Ascending aorta (tissue), 2 donors: ENCODE data around the gene ARHGAP26. TPM values are rescaled to one million over a fixed set of nuclear protein-coding genes. Genes with fewer than 3 reads are reported as not detected.

ENCODE experiments used
- DNase-seq, 2 donors: peaks; one replicate each; pipeline ENCODE4 v3.0.0-alpha.2; 2019; ENCODE audit warnings: low spot score in 2 of 2
- H3K27ac ChIP-seq, 2 donors: fragments of 200-600 bp; sonication (generic); one replicate each; pipeline ENCODE4 v1.5.1; 2016 to 2017; ENCODE audit warnings: mild to moderate bottlenecking in 1 of 2
- H3K27me3 ChIP-seq: fragments of 200-600 bp; sonication (generic); one replicate; pipeline ENCODE4 v1.5.1; 2017
- H3K36me3 ChIP-seq, 2 donors: fragments of 200-600 bp; sonication (generic); one replicate each; pipeline ENCODE4 v1.5.1; 2016
- H3K4me1 ChIP-seq, 2 donors: fragments of 200-600 bp; sonication (generic); one replicate each; pipeline ENCODE4 v1.5.1; 2016 to 2017; ENCODE audit warnings: mild to moderate bottlenecking in 1 of 2
- H3K4me3 ChIP-seq, 2 donors: fragments of 200-600 bp; sonication (generic); one replicate each; pipeline ENCODE4 v1.5.1; 2016 to 2017; ENCODE audit warnings: mild to moderate bottlenecking in 1 of 2
- H3K9me3 ChIP-seq, 2 donors: fragments of 200-600 bp; sonication (generic); one replicate each; pipeline ENCODE4 v1.5.1; 2016
- intact Hi-C: fragments of 100-400 bp; cut with DNase I; formaldehyde crosslinking; loops from one replicate; pipeline ENCODE4 v1.15.1; 2023
- total RNA-seq: library from RNA; depleted of rRNA; stranded (reverse); fragments of >200 nt; gene quantifications from one replicate; pipeline ENCODE4 v1.1.0, GENCODE V29; 2016
- TF ChIP-seq, protein P1 (sequence below), 3 experiments: fragments of 200-600 bp in 2 of 3; fragments of 450-650 bp in 1 of 3; sonication (generic) in 2 of 3; IDR thresholded peaks; one replicate each; pipeline ENCODE4 v1.5.1; 2016 to 2019; ENCODE audit warnings: antibody characterized with exemption in 3 of 3, mild to moderate bottlenecking in 1 of 3, moderate library complexity in 1 of 3

Gene ARHGAP26
- total RNA-seq, 1 donor from 2014 or later: 34.9 TPM

- Histone ChIP-seq H3K9me3 (no peaks in the 10 kb centered on the region), H3K4me3 (no peak overlapping the region), H3K27ac (no peak overlapping the region), H3K27me3 (no peaks in the 10 kb centered on the region), H3K4me1 (peaks cover 0 to 2% of the 10 kb centered on the region in 2 donors), H3K36me3 (no peaks in the 10 kb centered on the region)
- DNase-seq: no peak
- TF ChIP-seq, protein P1, sequence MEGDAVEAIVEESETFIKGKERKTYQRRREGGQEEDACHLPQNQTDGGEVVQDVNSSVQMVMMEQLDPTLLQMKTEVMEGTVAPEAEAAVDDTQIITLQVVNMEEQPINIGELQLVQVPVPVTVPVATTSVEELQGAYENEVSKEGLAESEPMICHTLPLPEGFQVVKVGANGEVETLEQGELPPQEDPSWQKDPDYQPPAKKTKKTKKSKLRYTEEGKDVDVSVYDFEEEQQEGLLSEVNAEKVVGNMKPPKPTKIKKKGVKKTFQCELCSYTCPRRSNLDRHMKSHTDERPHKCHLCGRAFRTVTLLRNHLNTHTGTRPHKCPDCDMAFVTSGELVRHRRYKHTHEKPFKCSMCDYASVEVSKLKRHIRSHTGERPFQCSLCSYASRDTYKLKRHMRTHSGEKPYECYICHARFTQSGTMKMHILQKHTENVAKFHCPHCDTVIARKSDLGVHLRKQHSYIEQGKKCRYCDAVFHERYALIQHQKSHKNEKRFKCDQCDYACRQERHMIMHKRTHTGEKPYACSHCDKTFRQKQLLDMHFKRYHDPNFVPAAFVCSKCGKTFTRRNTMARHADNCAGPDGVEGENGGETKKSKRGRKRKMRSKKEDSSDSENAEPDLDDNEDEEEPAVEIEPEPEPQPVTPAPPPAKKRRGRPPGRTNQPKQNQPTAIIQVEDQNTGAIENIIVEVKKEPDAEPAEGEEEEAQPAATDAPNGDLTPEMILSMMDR (IDR thresholded peaks at IDR 0.05): no peak
- intact Hi-C loops: no loop called here
These were observed 395.1 kb downstream of the ARHGAP26 start for GRCh38 chr5:143165049-143165880.

GRCh38 chr5:143166090-143166489 lies 395.9 kb downstream of the ARHGAP26 start:
- no peak for DNase-seq
- TF ChIP-seq, protein P1 (IDR thresholded peaks at IDR 0.05): no peak
- intact Hi-C loops: no loop called here
- no peak overlapping the region for H3K27ac ChIP-seq
- H3K9me3 ChIP-seq: no peaks in the 10 kb centered on the region
- H3K36me3 ChIP-seq: no peaks in the 10 kb centered on the region
- peaks cover 0 to 2% of the 10 kb centered on the region in 2 donors for H3K4me1 ChIP-seq
- no peak overlapping the region for H3K4me3 ChIP-seq
- no peaks in the 10 kb centered on the region for H3K27me3 ChIP-seq

DNA sequence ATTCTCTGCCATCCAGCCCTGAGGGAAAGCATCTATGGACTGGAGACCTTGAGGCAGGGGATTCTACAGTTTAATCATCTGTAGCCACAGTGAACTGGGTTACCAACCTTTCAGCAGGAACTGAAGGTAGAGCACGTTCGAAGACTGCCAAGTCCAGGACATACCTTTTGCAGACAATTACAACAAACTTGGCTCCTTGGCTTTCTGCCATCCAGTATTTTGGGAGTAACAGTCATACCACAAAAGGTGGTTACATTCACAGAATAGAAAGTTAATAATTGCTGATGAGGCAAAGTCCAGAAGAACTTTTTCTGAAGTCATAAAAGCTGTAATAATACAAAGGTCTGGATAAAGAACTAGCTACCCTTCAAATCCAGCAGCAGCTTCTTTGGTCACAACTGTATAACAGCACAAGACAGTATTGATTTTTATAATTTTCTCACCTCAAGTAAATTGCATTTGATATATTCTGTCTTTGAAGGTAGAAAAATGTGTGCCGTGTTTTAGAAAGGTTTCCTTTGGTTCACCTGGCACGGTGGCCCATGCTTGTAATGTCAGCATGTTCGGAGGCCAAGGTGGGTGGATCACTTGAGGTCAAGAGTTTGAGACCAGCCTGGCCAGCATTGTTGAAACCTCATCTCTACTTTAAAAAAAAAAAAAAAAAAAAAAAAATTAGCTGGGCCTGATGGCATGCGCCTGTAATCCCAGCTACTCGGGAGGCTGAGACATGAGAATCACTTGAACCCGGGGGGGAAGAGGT lies 396.7 kb downstream of the ARHGAP26 start:
- no peak for DNase-seq
- TF ChIP-seq, protein P1 (IDR thresholded peaks at IDR 0.05): no peak
- intact Hi-C loops: no loop called here
- Histone ChIP-seq H3K36me3 (no peaks in the 10 kb centered on the region), H3K27me3 (no peaks in the 10 kb centered on the region), H3K27ac (no peak overlapping the region), H3K9me3 (no peaks in the 10 kb centered on the region), H3K4me1 (peaks cover 0 to 2% of the 10 kb centered on the region in 2 donors), H3K4me3 (no peak overlapping the region)

DNA sequence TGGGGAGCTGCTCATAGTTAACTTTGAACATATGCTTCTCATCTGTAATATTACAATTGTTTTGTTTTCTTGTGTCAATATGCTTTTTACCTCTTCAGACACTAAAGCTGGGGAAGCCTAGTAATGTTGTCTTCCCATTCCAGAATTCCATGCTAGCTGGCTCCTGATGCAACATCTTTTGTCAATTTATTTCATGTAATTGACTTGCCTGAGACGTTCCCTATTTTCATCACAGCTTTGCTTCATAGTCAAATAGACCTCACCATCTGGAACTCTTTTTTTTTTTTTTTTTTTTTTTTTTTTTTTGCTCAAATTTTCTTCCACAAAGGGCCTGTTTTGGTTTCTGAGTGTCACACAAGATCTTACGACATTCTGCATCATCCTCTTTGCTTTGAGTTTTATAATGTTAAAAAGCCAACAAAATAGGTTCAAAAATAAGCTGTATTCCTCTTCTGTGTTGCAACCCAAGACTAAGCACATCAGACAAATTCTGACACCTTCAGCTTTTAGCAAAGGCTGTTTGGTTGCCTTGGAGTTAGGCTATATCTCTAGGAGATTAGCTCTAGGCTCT lies 398.1 kb downstream of the ARHGAP26 start:
- no peak overlapping the region for H3K27ac ChIP-seq
- intact Hi-C loops: no loop called here

More for the DNA sequence above, 398.1 kb downstream of the ARHGAP26 start:
- Histone ChIP-seq H3K9me3 (no peaks in the 10 kb centered on the region), H3K36me3 (no peaks in the 10 kb centered on the region), H3K27me3 (no peaks in the 10 kb centered on the region), H3K4me3 (no peak overlapping the region), H3K4me1 (peaks cover 0 to 2% of the 10 kb centered on the region in 2 donors)
- DNase-seq: no peak
- TF ChIP-seq, protein P1 (IDR thresholded peaks at IDR 0.05): no peak
